Hair follicular keratinocyte (primary cell): ENCODE measurements around the gene WBP1L. TPM values are rescaled to one million over a fixed set of nuclear protein-coding genes. Genes with fewer than 3 reads are reported as not detected.

Source experiments
- total RNA-seq: library from RNA; depleted of rRNA; stranded (reverse); fragments of >200 nt; gene quantifications from 2 replicates; pipeline ENCODE4 v1.2.3, GENCODE V29; 2015

Gene WBP1L
- total RNA-seq = 32.1 and 33.8 TPM in 2 replicates

GRCh38 chr10:102743588-102744373 lies at the start of gene WBP1L:
Gene WBP1L, plus strand, starts transcription at chr10:102743948. Its CDS starts 106 bp downstream, at chr10:102744054.

GRCh38 chr10:102713814-102714620 lies 29.7 kb upstream of the WBP1L start, which contains the start of gene ARL3:
Gene ARL3, minus strand, starts transcription at chr10:102714397. Its CDS starts 122 bp downstream, at chr10:102714275.

GRCh38 chr10:102714621-102715455 lies 28.9 kb upstream of the WBP1L start, which contains the start of gene SFXN2:
Gene SFXN2, plus strand, starts transcription at chr10:102714636. Its CDS starts 12,001 bp downstream, at chr10:102726637.

GRCh38 chr10:102837230-102837721 lies 93.5 kb downstream of the WBP1L start, which contains the start of gene CYP17A1:
Gene CYP17A1, minus strand, starts transcription at chr10:102837413. Its CDS starts 52 bp downstream, at chr10:102837361.

Other genes with a start within 250 kb of the WBP1L start
- 109 and 125 TPM in 2 replicates for gene ACTR1A, start 241.2 kb upstream of the WBP1L start, total RNA-seq
- 3.2 and 3.4 TPM in 2 replicates for gene SUFU, start 240.0 kb upstream of the WBP1L start, total RNA-seq
- gene TRIM8, start 99.5 kb upstream of the WBP1L start, total RNA-seq = 81.1 and 125 TPM in 2 replicates
- gene ARL3, start 29.6 kb upstream of the WBP1L start, total RNA-seq = 3.5 and 5.2 TPM in 2 replicates
- 5.6 and 6.0 TPM in 2 replicates for gene SFXN2, start 29.3 kb upstream of the WBP1L start, total RNA-seq
- gene CYP17A1, start 93.5 kb downstream of the WBP1L start, total RNA-seq = not detected in 2 replicates
- gene BORCS7, start 110.3 kb downstream of the WBP1L start, total RNA-seq = 8.2 and 12.0 TPM in 2 replicates
- 3.2 and 3.6 TPM in 2 replicates for gene AS3MT, start 125.5 kb downstream of the WBP1L start, total RNA-seq
- gene CNNM2, start 174.3 kb downstream of the WBP1L start, total RNA-seq = 1.9 and 2.6 TPM in 2 replicates